HG03342 (cell line): ENCODE data around the gene EML4.
"Not testable (repeated sequence)": the region's sequence is repeated elsewhere in the genome, so short reads cannot be mapped to it uniquely, and the experiment has no call there.

Experiments
- ATAC-seq: cut with Tn5 transposase; IDR thresholded peaks from one replicate; pipeline ENCODE4 v1.9.1; 2021; ENCODE audit warnings: mild to moderate bottlenecking, moderate library complexity; ENCODE audit not compliant: unreplicated experiment

Gene EML4

DNA sequence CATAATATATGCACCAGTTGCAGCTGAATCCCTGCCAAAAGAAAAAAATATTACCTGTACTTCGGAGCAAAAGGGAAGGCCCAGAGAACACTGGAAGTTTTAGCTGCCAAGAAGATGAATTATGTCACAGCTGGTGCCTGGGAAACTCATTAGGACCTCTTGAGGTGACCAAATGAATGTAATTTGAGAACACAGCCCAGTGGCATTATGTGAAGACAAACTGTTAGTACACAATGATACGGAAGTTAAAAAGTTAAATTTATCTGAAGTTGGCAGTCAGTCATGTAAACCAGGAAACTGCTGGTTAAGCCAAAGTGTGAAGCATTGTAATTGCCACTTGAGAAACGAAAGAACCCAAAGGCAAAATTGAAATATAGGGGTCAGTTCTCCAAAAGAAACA, 80.7 kb downstream of the EML4 start:
- no peak for ATAC-seq

GRCh38 chr2:42250925-42251324, 81.8 kb downstream of the EML4 start:
- no peak for ATAC-seq

- no peak for ATAC-seq
These were observed 83.3 kb downstream of the EML4 start for GRCh38 chr2:42252464-42252863.

DNA sequence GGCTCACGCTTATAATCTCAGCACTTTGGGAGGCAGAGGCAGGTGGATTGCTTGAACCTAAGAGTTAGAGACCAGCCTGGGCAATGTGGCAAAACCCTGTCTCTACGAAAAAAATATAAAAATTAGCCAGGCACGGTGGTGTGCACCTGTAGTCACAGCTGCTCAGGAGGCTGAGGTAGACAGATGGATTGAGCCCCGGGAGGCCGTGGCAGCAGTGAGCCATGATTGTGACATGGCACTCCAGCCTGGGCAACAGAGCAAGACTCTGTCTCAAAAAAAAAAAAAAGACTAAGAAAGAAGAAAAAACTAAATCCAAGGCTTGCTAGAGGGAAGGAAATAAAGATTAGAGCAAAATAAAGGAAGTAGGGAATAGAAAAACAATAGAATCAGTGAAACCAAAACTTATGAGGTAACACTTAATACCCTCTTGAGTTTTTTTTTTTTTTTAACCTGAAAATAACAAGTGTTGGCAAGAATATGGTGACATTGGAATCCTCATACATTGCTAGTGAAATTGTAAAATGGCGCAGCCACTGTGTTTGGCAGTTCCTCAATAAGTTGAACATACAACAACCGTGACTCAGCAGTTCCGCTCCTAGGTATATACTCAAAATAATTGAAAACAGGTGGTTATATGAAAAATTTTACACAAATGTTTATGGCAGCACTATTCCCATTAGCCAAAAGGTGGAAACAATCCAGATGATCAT, 85.2 kb downstream of the EML4 start:
- ATAC-seq, result no peak

GRCh38 chr2:42256505-42256904, 87.4 kb downstream of the EML4 start:
- ATAC-seq, result peak; percentile 91

DNA sequence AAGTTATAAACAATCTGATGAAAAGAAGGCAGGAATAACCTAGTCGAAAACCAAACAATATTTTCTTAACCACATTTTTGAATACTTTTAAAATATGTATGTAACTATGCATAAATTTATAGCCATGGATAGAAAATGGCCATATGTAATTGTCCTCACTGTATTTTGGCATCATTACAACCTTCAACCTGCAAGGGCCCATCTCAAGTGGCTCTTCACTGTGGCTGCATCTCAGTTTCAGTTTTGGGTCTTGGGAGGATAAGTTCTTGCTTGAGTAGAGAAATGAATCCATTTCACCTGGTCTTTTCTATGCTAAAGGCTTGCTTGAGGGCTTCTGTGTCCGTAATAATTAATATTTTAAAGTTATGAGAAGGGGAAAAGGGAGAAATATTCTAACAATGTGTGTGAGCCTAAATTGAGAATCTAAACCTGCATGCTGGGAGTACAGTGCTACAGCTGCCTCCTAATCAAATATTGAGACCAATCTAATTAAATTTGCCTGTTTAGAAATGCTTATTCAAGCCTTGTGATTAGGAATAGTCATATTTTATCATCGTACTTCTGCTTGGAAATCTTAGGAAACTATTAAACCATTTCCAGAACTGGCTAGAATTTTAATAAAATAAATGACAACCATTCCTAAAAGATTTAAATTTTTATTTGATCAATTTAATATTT, 92.5 kb downstream of the EML4 start:
- ATAC-seq, result no peak

DNA sequence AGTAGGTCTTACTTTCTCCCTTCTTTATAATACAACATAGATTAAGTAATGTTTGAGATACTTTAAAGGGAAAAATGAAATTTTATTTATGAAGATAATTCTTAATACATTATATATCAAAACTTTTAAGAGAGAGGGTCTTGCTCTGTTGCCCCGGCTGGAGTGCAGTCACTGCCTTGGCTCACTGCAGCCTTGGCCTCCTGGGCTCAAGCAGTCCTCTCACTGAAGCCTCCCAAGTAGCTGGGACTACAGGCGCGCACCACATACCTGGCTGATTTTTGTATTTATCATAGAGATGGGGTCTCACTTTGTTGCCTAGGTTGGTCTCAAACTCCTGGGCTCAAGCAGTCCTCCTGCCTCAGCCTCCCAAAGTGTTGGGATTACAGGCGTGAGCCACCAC, 97.1 kb downstream of the EML4 start:
- no peak for ATAC-seq

- no peak for ATAC-seq
These were observed 98.4 kb downstream of the EML4 start for GRCh38 chr2:42267530-42267929.

GRCh38 chr2:42268528-42269151, 99.5 kb downstream of the EML4 start:
- no peak for ATAC-seq

GRCh38 chr2:42270757-42271156, 101.6 kb downstream of the EML4 start:
- ATAC-seq, result no peak

- ATAC-seq, result not testable (repeated sequence)
These were observed 102.1 kb downstream of the EML4 start for GRCh38 chr2:42271246-42271645.

DNA sequence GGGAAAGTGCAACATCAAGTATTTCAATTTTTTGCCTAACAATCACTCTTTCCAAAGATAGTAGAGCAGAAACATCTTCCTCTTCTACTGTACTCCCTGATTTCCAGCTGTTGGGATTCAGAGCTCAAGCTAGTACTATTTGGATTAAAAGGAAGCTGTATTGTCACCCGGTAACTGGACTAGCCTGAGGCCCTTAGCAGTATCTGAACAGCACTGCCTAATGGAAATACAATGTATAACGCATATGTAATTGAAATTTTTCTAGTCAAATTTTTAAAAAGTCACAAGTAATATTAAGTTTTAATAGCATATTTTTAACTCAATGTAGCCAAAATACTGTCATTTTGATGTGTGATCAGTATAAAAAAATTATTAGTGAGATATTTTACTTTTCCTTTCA, 105.7 kb downstream of the EML4 start:
- ATAC-seq, result no peak

- ATAC-seq, result no peak
These were observed 112.4 kb downstream of the EML4 start for GRCh38 chr2:42281416-42282081.

DNA sequence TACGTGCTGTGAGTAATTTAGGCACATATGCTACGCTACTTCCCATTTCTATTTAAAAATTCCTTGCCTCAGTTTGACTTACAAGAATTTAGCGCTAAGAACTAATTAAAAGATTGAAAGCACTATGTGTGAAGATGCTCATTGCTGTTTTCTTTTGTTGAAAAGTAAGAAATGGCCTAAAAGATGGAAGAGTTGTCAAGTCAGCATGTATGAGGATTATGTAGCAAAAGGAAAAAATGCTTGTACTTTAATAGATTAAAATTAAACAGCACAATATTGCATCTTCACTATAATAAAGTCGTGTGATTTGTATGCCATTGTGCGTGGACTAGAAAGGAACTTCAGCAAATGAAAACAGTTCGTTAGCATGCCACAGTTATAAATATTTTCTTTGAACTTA, 114.9 kb downstream of the EML4 start:
- ATAC-seq, result no peak

GRCh38 chr2:42286268-42286946, 117.3 kb downstream of the EML4 start:
- no peak for ATAC-seq

DNA sequence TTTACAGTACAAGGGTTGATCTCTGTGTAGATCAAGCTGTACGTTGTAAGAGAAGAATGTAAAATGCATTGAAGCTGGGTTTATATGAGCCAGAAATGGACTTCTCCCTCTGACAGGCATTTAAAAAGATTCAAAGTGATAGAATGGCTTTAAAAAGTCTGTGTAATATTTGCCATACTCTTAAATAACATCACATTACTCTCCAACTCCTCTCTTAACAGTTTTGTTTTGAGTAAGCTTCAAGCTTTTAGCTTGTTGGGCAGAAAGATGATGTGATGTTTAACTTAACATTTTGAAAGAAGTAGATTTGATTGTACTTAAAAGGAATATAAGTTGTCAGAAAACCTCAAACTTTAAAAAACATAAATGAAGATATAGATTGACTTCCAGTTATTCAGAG, 119.7 kb downstream of the EML4 start:
- no peak for ATAC-seq

DNA sequence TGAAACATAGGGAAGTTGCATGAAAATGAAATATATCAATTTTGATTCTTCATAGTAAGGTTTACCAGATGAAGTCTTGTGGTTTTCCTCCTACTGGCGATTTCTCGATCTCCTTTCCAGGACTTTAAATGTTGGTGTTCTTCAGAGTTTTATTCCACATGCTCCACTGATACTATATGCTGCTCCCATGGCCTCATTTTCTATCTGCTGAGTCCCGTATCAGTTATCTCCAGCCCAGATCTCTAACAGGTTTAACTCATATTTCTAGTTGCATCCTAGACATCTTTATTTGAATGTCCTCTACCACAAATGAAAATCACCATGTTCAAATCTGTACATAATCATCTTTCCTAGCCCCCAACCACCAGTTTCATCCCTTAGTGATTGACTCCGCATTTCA, 120.1 kb downstream of the EML4 start:
- ATAC-seq, result no peak

DNA sequence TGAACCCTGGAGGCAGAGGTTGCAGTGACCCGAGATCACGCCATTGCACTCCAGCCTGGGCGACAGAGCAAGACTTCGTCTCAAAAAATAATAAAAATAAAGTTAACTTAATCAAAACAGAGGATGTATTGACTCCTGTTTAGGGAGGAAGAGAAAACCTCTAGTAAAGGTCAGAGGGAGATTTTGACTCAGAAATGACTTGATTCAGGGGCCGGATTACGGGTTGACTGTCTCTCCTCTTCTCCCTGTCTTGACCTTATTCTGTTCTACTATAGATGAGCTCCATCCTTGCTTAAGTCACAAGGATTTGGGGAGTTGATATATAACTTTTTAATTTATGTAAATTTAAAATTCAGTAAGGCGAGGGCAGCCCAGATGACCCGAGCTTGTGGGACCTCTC, 120.9 kb downstream of the EML4 start:
- ATAC-seq, result no peak

GRCh38 chr2:42293019-42293418, 123.9 kb downstream of the EML4 start:
- no peak for ATAC-seq

GRCh38 chr2:42296226-42296625, 127.1 kb downstream of the EML4 start:
- ATAC-seq, result peak; percentile 57

DNA sequence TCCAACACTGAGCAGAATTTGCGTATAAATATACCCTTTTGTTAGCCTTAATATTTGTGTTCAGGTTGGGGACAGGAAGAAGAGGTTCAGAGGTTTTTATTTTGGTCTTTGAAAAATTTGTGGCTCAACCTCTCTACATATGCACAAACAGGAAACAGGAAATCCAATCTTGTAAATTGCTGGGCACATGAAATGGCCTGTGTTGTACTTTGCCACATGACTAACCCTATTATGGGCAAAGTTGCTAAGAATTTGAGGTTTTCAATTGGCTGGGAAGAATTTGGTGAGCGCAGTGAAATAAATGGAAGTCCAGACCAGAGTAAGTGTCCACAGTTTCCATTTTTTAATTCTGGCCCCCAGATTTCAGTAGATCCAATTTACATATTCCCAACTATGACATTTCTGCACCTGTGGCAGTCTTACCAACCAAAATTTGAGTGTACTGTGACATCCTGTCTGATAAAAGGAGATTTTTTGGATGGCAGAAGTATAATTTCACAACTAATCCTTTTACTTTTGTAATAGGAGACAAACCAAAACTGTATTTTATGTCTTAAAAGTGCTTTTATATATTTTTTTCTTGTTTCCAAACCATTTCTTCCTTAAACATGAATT, 128.3 kb downstream of the EML4 start:
- ATAC-seq, result no peak
